ENCODE data around the gene SEMA4A.
A peak's percentile ranks its signal among the peaks of the same experiment; 100 is the strongest.

GRCh38 chr1:156129687-156130577, 23.5 kb upstream of the SEMA4A start:
- TF ChIP-seq TAF1 (IDR thresholded peaks at IDR 0.05; ENCODE audit: borderline replicate concordance, low read depth, low read length) (no peak), POLR2A (IDR thresholded peaks at IDR 0.05; ENCODE audit: low read depth, low read length) (peak; percentile 34; the same call in 1 of the 2 replicates)
